ENCODE measurements around the gene MSANTD7.
"Not testable (repeated sequence)": the region's sequence is repeated elsewhere in the genome, so short reads cannot be mapped to it uniquely, and the experiment has no call there.

The MSANTD7 gene

GRCh38 chr10:14838582-14839304, 637 bp downstream of the MSANTD7 start:
- DNase-seq = no peak

GRCh38 chr10:14839305-14839695, 1.2 kb downstream of the MSANTD7 start:
- DNase-seq = no peak

- no peak for DNase-seq
Observed at GRCh38 chr10:14840178-14840577, 2.1 kb downstream of the MSANTD7 start.

GRCh38 chr10:14843327-14843988, 5.4 kb downstream of the MSANTD7 start:
- DNase-seq = no peak

DNA sequence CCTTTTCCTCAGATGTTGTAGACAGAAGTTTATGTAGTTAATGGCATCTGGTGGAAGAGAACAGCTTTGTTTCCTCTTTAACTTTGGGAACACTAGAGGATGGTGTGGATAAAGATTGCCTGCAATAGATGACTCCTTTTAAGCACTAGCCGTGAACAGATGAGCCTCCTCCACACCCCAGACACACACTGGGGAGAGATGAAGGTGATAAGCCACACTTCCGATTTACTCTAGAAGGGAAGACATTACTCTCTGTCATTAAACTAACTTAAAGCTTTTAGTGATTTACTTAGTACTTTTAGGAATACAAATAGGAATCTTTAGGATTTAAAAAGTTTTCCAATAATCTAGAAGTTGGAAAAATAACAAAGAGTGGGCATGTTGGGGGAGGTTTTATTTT, 6.8 kb downstream of the MSANTD7 start:
- DNase-seq = no peak

DNA sequence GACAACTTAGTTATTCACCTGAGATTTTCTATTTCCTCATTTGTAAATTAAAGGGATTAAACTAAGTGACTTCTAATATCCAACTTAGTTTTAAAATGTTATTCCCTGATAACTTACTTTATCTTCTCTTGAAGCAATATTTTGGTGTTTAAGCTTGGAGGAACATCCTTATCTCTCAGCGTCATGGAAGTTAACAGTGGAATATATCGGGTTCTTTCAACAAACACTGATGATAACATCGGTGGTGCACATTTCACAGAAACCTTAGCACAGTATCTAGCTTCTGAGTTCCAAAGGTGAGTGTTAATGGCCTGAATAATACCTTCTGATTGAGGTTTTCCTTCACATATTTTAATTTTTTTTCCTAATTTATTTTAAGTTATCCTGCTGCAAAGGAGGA, 14.1 kb downstream of the MSANTD7 start:
- no peak for DNase-seq

DNA sequence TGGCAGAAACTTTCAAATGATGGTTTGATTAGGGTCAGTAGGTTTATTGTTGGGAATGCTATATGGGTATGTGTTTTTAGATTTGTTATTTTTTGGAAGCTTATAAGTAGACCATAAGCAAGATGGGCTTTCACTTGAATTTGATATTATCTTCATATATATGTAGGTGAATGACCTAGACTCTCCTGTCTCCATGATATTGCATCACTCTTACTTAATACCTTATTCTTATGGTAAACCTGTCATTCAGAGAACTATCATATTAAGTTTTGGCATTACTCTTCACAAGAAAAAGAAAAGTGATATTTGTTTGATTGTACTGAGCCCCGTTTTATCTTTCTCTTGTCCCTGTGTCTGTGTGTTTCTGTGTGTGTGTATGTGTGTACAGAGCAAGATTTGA, 17.3 kb downstream of the MSANTD7 start:
- no peak for DNase-seq

DNA sequence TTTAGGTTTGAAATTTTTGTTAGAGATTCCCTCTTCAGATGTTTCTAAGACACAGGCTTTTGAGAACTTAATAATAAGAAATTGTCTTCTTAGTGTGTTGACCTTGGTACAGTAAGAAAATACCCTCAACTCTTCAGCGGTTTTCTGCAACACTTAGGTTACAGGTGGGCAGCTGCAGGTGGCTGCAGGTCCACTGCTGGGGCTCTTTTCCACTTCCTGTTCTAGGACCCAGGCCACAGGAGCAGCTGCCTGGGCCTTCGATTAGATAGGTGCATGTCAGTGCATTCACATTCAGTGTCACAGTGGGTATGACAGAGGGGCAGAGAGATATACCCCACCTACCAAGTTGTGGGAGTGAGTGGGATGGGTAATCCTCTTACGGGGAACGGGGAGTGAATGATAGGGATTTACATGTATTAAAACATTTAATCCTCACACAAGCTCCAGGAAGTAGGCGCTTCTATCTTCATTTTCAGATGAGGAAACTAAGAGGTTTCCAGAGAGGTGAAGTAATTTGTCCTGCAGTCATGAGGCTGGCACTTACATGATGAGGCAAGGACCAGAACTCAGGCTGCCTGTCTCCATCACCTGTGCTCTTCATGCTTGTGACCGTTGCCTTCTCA, 20.3 kb downstream of the MSANTD7 start:
- no peak for DNase-seq

- DNase-seq = no peak
Observed at GRCh38 chr10:14859043-14859442, 20.9 kb downstream of the MSANTD7 start.

- no peak for DNase-seq
Observed at GRCh38 chr10:14859775-14860174, 21.7 kb downstream of the MSANTD7 start.

DNA sequence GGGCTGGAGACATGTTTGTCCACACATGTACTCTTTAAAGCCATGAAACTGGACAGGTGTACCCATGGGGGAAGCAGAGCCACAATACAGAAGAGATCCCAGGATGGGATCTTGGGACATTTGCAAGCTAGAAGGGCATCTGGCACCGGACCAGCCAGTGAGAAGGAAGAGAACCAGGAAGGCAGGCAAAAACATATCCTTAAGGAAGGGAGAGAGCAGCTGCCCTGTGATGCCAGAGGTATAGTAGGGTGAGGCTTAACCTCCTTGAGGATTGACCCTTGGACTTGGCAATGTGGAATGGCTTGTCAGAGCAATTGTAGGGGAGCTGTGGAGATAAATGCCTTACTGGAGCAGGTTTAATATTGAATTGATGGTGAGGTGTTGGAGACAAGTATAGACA, 22.7 kb downstream of the MSANTD7 start:
- no peak for DNase-seq

GRCh38 chr10:14864466-14864865, 26.4 kb downstream of the MSANTD7 start:
- not testable (repeated sequence) for DNase-seq

DNA sequence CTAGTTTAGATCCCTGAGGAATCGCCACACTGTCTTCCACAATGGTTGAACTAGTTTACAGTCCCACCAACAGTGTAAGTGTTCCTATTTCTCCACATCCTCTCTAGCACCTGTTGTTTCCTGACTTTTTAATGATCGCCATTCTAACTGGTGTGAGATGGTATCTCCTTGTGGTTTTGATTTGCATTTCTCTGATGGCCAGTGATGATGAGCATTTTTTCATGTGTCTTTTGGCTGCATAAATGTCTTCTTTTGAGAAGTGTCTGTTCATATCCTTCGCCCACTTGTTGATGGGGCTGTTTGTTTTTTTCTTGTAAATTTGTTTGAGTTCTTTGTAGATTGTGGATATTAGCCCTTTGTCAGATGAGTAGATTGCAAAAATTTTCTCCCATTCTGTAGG, 26.8 kb downstream of the MSANTD7 start:
- not testable (repeated sequence) for DNase-seq

- DNase-seq = no peak
Observed at GRCh38 chr10:14873090-14873760, 35.1 kb downstream of the MSANTD7 start.

- DNase-seq = no peak
Observed at GRCh38 chr10:14875941-14876340, 37.8 kb downstream of the MSANTD7 start.

- no peak for DNase-seq
Observed at GRCh38 chr10:14876764-14877163, 38.7 kb downstream of the MSANTD7 start.

DNA sequence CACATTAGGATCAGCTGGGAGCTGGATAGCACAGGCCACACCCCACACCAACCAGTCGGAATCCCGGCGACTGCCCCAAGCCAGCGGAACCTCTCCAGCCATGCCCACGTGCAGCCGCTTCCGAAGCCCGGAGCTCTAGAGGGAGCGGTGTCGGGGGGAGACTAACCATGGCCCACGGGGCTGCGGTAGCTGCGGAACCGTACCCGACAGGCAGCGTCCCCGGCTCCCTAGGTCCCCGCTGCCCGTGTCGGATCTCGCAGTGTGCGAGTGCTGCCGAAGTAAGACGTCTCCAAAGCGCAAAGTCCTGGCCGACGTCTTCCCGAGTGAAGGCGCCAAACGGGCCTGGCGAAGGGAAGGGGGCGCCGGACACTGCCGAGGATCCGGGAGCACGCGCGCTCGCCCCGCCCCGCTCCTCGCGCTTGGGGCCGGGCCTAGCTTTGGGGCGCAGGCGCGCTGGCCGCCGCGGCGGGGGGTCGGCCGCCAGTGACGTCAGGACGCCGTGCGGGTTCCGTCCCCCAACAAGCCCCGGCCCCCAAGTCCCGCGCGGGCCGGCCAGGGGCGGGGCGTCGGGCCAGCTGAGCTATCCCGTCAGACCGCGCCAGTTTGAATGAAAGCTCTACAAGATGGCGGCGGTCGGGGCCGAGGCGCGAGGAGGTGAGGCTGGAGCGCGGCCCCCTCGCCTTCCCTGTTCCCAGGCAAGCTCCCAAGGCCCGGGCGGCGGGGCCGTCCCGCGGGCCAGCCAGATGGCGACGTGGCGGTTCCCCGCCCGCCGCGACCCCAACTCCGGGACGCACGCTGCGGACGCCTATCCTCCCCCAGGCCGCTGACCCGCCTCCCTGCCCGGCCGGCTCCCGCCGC, 40.4 kb downstream of the MSANTD7 start, which contains the start of gene SUV39H2:
Gene SUV39H2 (plus strand): TSS at position 601 of the 858 bp plus-strand sequence. CDS start 23 bp downstream, at position 624.
- DNase-seq = peak; percentile 73

GRCh38 chr10:14879124-14879927, 41.2 kb downstream of the MSANTD7 start:
- no peak for DNase-seq

- DNase-seq = no peak
Observed at GRCh38 chr10:14879928-14880193, 41.8 kb downstream of the MSANTD7 start.

DNA sequence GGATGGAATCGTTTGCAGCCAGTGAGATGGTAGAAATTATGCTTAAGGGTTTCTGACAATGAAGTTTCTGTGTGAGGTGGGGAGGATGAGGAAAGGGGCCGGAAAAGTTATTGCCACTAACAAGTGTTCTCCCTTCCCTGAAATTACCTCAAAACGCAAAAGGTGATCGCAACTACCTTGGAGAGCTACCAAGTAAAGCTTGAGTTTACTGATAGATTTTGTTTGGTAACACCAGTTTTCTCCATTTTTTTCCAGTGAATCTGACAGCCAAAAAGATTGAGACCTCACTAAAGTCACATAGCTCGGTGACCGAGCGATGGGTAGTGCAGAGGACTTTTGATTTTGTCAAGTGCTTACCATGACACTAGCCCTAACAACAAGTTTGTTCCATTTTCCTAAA, 42.1 kb downstream of the MSANTD7 start:
- DNase-seq = no peak

- no peak for DNase-seq
Observed at GRCh38 chr10:14884082-14884481, 46.0 kb downstream of the MSANTD7 start.

Measured in NCI-H510A (cell line).